T-helper 1 cell treated with Interleukin-12 subunit alpha and Interleukin-12 subunit beta and Interleukin-4 antibody, amounts not matched to agents 30 μg/mL and 1 μg/mL, for 36 hours (primary cell): ENCODE measurements around the gene SLC5A12.
"Not testable (repeated sequence)": the region's sequence is repeated elsewhere in the genome, so short reads cannot be mapped to it uniquely, and the experiment has no call there.

Source experiments
- H3K27ac Mint-ChIP-seq: one replicate; pipeline ENCODE4 v1.8.0; 2021; ENCODE audit warnings: mild to moderate bottlenecking, mixed read lengths
- H3K27me3 Mint-ChIP-seq: one replicate; pipeline ENCODE4 v1.8.0; 2021; ENCODE audit warnings: low read depth, mixed read lengths
- H3K36me3 Mint-ChIP-seq: one replicate; pipeline ENCODE4 v1.8.0; 2021; ENCODE audit warnings: low read depth, mixed read lengths
- H3K4me1 Mint-ChIP-seq: one replicate; pipeline ENCODE4 v1.8.0; 2021; ENCODE audit warnings: low read depth, mixed read lengths
- H3K4me3 Mint-ChIP-seq: one replicate; pipeline ENCODE4 v1.8.0; 2021; ENCODE audit warnings: mild to moderate bottlenecking, moderate library complexity, mixed read lengths
- H3K9me3 Mint-ChIP-seq: one replicate; pipeline ENCODE4 v1.8.0; 2021; ENCODE audit warnings: mixed read lengths

Gene SLC5A12

DNA sequence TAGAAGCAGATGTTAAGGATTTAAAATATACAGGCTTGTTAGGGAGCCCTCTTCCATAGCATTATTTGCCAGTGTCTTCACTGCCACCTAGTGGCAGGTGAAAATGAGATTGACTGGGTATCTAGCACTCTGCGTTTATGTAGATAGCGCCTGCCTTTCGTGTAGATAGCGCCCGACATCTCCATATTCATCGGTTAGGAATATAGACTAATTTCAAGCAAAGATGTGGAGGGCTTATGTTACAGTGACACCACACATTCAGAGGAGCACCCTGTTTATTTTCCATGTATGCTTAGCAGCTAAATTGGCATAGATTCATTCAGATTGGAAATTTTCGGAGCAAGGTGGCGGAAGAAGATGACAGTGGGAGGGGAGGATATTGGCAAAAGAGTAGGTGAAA, 72.0 kb downstream of the SLC5A12 start:
- Mint-ChIP-seq H3K27me3 (no peaks in the 10 kb centered on the region), H3K27ac (peak overlapping the region; percentile 7), H3K4me3 (no peak overlapping the region), H3K9me3 (no peaks in the 10 kb centered on the region), H3K4me1 (no peaks in the 10 kb centered on the region), H3K36me3 (no peaks in the 10 kb centered on the region)

DNA sequence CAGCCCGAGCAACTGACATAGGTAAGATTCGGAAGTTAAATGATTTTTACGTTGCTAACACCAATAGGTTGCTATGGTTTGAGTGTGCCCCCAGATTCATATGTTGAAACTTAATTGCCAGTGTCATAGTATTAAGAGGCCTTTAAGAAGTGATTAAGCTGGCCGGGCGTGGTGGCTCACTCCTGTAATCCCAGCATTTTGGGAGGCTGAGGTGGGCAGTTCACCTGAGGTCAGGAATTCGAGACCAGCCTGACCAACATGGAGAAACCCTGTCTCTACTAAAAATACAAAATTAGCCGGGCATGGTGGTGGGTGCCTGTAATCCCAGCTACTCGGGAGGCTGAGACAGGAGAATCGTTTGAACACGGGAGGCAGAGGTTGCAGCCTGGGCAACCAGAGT, 78.5 kb downstream of the SLC5A12 start:
- not testable (repeated sequence) for H3K27me3 Mint-ChIP-seq, H3K27ac Mint-ChIP-seq, H3K4me3 Mint-ChIP-seq, H3K4me1 Mint-ChIP-seq, H3K9me3 Mint-ChIP-seq, H3K36me3 Mint-ChIP-seq

DNA sequence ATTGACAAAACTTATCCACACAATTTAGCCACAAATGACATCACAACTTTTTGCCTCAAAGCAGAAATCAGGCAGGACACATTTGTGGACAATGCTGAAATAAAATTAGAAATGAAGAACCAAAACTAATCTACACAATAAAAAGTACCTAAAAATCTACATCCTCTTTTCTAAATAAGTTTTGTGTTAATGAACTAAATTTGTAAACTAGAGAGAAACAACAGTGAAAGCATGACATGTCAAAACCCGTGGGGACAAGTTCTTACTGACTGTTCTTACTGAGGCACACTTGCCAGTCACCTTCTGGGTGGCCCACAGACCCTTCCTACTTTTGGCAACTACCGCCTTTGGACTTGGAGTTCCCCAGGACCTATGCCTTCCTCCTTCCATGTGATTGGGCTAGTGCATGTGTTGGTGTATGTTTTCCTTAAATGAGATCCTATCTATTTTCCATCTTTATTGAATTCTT, 89.1 kb downstream of the SLC5A12 start:
- no peaks in the 10 kb centered on the region for H3K36me3 Mint-ChIP-seq
- H3K27me3 Mint-ChIP-seq = no peaks in the 10 kb centered on the region
- H3K4me1 Mint-ChIP-seq = no peaks in the 10 kb centered on the region
- no peaks in the 10 kb centered on the region for H3K9me3 Mint-ChIP-seq
- H3K27ac Mint-ChIP-seq = no peak overlapping the region
- H3K4me3 Mint-ChIP-seq = no peak overlapping the region

GRCh38 chr11:26626346-26626745, 95.5 kb downstream of the SLC5A12 start:
- Mint-ChIP-seq H3K9me3 (no peaks in the 10 kb centered on the region), H3K36me3 (no peaks in the 10 kb centered on the region), H3K27ac (no peak overlapping the region), H3K4me3 (no peak overlapping the region), H3K4me1 (no peaks in the 10 kb centered on the region), H3K27me3 (no peaks in the 10 kb centered on the region)

DNA sequence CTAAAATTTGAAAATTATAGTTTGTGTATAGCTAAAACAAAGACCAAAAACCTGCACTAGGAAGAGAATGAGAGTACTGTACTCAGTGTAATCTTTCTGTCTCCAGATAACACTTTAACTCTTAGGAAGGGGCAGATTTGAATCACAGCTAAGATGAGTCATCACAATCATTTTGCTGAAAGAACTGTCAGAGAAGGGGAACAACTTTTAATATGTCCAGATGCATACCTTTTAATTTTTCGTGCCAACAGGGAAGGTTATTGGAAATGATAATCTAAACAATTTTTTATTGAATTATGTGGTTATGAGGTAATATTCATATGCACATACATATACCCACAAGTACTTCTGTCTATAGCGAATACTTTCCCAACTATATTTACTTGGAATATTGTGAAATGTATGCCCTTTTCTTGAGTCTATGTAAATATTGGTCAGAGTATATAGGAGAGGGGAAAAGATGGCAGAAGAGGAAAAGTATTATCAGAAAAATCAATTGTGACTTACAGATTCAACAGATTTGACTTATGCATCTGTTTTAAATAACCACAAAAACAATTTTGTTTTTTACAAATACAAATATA, 98.7 kb downstream of the SLC5A12 start:
- Mint-ChIP-seq H3K36me3 (no peaks in the 10 kb centered on the region), H3K4me3 (no peak overlapping the region)

DNA sequence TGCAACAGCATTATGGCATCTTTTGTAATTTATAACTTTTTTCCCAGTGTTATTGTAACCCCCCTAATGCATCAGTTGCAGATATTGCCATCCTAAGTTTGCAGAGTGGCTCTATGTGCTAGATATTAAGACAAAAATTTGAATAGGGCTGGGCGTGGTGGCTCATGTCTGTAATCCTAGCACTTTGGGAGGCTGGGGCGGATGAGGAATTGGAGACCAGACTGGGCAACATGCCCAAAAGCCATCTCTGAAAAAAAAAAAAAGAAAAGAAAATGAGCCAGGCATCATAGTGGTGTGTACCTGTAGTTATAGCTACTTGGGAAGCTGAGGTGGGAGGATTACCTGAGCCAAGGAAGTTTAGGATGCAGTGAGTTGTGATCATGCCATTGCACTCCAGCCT, 99.7 kb downstream of the SLC5A12 start:
- H3K4me1 Mint-ChIP-seq = no peaks in the 10 kb centered on the region
- no peaks in the 10 kb centered on the region for H3K36me3 Mint-ChIP-seq
- no peaks in the 10 kb centered on the region for H3K9me3 Mint-ChIP-seq

More for the DNA sequence above, 98.7 kb downstream of the SLC5A12 start:
- H3K27ac Mint-ChIP-seq = no peak overlapping the region
- H3K9me3 Mint-ChIP-seq = no peaks in the 10 kb centered on the region
- H3K4me1 Mint-ChIP-seq = no peaks in the 10 kb centered on the region
- no peaks in the 10 kb centered on the region for H3K27me3 Mint-ChIP-seq

DNA sequence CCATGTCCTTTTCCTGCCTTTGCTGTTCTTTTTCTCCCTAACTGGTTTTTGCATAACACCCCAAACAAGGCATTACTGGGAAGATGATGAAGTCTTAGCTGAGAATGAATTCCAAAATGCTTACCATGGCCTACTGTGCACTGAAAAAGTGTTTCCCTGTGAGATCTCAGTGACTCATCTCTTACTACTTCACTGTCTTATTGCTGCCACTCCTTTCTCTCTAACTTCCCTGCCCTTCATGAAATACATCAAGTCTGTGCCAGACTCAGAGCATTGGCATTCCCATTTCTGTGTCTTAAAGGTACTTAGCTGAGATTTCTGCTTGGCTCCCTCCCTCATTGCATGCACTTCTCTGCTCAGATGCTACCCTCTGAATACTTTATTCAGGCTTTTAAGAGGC, 100.7 kb downstream of the SLC5A12 start:
- Mint-ChIP-seq H3K27ac (no peak overlapping the region), H3K4me1 (no peaks in the 10 kb centered on the region), H3K36me3 (no peaks in the 10 kb centered on the region), H3K4me3 (no peak overlapping the region), H3K27me3 (no peaks in the 10 kb centered on the region), H3K9me3 (peaks cover 3% of the 10 kb centered on the region)

More for the DNA sequence above, 99.7 kb downstream of the SLC5A12 start:
- Mint-ChIP-seq H3K4me3 (no peak overlapping the region), H3K27me3 (no peaks in the 10 kb centered on the region), H3K27ac (no peak overlapping the region)

GRCh38 chr11:26620282-26621045, 101.4 kb downstream of the SLC5A12 start:
- Mint-ChIP-seq H3K36me3 (no peaks in the 10 kb centered on the region), H3K4me3 (no peak overlapping the region), H3K27ac (no peak overlapping the region), H3K27me3 (no peaks in the 10 kb centered on the region), H3K9me3 (peaks cover 4% of the 10 kb centered on the region), H3K4me1 (no peaks in the 10 kb centered on the region)

DNA sequence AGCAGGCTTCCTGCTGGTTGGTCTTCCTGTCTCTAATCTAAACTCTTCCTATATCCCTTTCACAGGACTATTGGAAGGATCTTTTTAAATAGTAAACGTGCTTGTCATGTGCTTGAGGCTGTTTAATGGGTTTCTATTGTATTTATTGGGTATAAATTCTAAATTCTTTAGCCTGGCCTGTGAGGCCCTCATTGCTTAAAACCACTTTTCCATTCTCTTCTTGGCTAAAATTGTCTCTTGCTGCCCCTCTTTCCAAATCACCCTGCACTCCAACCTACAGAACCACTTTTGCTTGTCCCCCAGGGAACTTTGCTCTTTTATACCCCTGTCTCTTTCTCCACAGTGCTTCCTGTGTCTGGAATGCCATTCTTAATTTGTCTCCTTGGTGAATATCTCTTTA, 103.4 kb downstream of the SLC5A12 start:
- no peaks in the 10 kb centered on the region for H3K27me3 Mint-ChIP-seq
- H3K36me3 Mint-ChIP-seq = no peaks in the 10 kb centered on the region
- no peaks in the 10 kb centered on the region for H3K4me1 Mint-ChIP-seq
- H3K4me3 Mint-ChIP-seq = no peak overlapping the region
- H3K9me3 Mint-ChIP-seq = peaks cover 6% of the 10 kb centered on the region
- H3K27ac Mint-ChIP-seq = no peak overlapping the region
